Measurements from ENCODE around the gene ARF6. TPM values are rescaled to one million over a fixed set of nuclear protein-coding genes. Genes with fewer than 3 reads are reported as not detected.

ARF6 gene
- total RNA-seq, 4 donors from 2014 or later = 41.5 to 66.4 (median 51.7) TPM

- H3K27ac ChIP-seq (replicated peaks in 1 of 4) = no peak overlapping the region
- H3K36me3 ChIP-seq = no peaks in the 10 kb centered on the region
- H3K27me3 ChIP-seq = peaks cover 0 to 8% (median 0%) of the 10 kb centered on the region in 4 donors
- 90% methylated on average over 12 of the region's 12 CpGs for WGBS
- peaks cover 0 to 5% (median 0%) of the 10 kb centered on the region in 4 donors for H3K4me1 ChIP-seq
- intact Hi-C loops (cut with DNase I) = no loop called here
- no peaks in the 10 kb centered on the region for H3K9me3 ChIP-seq
- no peak overlapping the region for H3K4me3 ChIP-seq
- no peak for TF ChIP-seq CTCF (IDR thresholded peaks at IDR 0.05)
- TF ChIP-seq EP300 (IDR thresholded peaks at IDR 0.05) = no peak
- no peak for TF ChIP-seq POLR2A (IDR thresholded peaks at IDR 0.05; ENCODE audit: low read depth)
- DNase-seq (ENCODE audit: extremely low spot score) = no peak
These were observed 17.2 kb upstream of the ARF6 start for GRCh38 chr14:49875640-49876198.

- Histone ChIP-seq H3K4me3 (no peak overlapping the region), H3K27ac (replicated peaks in 1 of 4) (no peak overlapping the region), H3K27me3 (peaks cover 0 to 8% (median 0%) of the 10 kb centered on the region in 4 donors), H3K36me3 (no peaks in the 10 kb centered on the region), H3K4me1 (peaks cover 0 to 5% (median 0%) of the 10 kb centered on the region in 4 donors), H3K9me3 (no peaks in the 10 kb centered on the region)
- intact Hi-C loops (cut with DNase I) = no loop called here
- WGBS = 55% methylated on average over 4 of the region's 4 CpGs
- no peak for DNase-seq (ENCODE audit: extremely low spot score)
- TF ChIP-seq CTCF (IDR thresholded peaks at IDR 0.05) = no peak
These were observed 16.2 kb upstream of the ARF6 start for GRCh38 chr14:49876563-49877127.

- intact Hi-C loops (cut with DNase I) = no loop called here
- Histone ChIP-seq H3K27me3 (peaks cover 0 to 6% (median 0%) of the 10 kb centered on the region in 4 donors), H3K4me3 (no peak overlapping the region), H3K27ac (replicated peaks in 1 of 4) (no peak overlapping the region), H3K9me3 (no peaks in the 10 kb centered on the region), H3K4me1 (peaks cover 0 to 5% (median 0%) of the 10 kb centered on the region in 4 donors), H3K36me3 (no peaks in the 10 kb centered on the region)
- WGBS = 86% methylated on average over 7 of the region's 8 CpGs
- no peak for DNase-seq (ENCODE audit: extremely low spot score)
- TF ChIP-seq CTCF (IDR thresholded peaks at IDR 0.05) (peak; percentile 31 to 63 (median 47)), EP300 (IDR thresholded peaks at IDR 0.05) (no peak)
These were observed 13.2 kb upstream of the ARF6 start for GRCh38 chr14:49879646-49880204.

- no peak for DNase-seq (ENCODE audit: extremely low spot score)
- H3K27ac ChIP-seq (replicated peaks in 1 of 4) = no peak overlapping the region
- no peak overlapping the region for H3K4me3 ChIP-seq
- intact Hi-C loops (cut with DNase I) = no loop called here
- no peaks in the 10 kb centered on the region for H3K36me3 ChIP-seq
- 60% methylated on average over 9 of the region's 9 CpGs for WGBS
- H3K4me1 ChIP-seq = peaks cover 0 to 5% (median 0%) of the 10 kb centered on the region in 4 donors
- TF ChIP-seq POLR2A (IDR thresholded peaks at IDR 0.05; ENCODE audit: low read depth) (no peak), EP300 (IDR thresholded peaks at IDR 0.05) (no peak), CTCF (IDR thresholded peaks at IDR 0.05) (no peak), POLR2AphosphoS5 (IDR thresholded peaks at IDR 0.05) (no peak)
- no peaks in the 10 kb centered on the region for H3K27me3 ChIP-seq
- H3K9me3 ChIP-seq = no peaks in the 10 kb centered on the region
These were observed 12.4 kb upstream of the ARF6 start for GRCh38 chr14:49880267-49881064.
